ENCODE results near the gene HIGD1B.

The HIGD1B gene

DNA sequence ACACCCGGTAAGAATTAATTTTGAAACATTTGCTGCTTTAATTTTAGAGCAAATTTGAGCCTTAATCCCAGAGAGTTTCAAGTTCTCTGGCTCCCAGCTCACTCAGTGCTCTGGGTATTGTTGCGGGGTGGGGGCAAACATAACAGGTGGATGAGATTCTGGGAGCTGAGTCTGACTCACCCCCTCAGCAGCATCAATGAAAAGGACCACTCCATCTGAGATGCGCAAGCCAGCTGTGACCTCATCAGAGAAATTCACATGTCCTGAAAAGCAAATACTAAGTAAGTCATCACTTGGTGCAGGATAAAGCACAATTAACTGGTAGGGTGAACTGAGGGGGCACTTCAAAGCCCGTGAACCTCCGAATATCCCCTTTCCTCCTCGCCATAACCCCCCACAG is 31.7 kb downstream of the HIGD1B start:
- no peak for DNase-seq (ENCODE audit: low read depth, low spot score)
- Histone ChIP-seq H3K36me3 (ENCODE audit: insufficient read depth, insufficient read length, low read length) (peaks cover 98% of the 10 kb centered on the region), H3K9me3 (ENCODE audit: insufficient read depth, low read length) (no peaks in the 10 kb centered on the region), H3K27me3 (ENCODE audit: insufficient read depth, insufficient read length) (no peaks in the 10 kb centered on the region), H3K4me3 (ENCODE audit: insufficient read length, low read depth) (no peak overlapping the region), H3K4me1 (ENCODE audit: insufficient read depth, insufficient read length) (no peaks in the 10 kb centered on the region), H3K9ac (ENCODE audit: insufficient read length, low read depth) (no peak overlapping the region)
- TF ChIP-seq YY1 (IDR thresholded peaks at IDR 0.05; ENCODE audit: insufficient read depth, insufficient read length) = no peak
- no peak for TF ChIP-seq SUZ12 (IDR thresholded peaks at IDR 0.05; ENCODE audit: extremely low read depth, insufficient read depth, insufficient read length)
- no peak for TF ChIP-seq ZNF274 (IDR thresholded peaks at IDR 0.05; ENCODE audit: low read depth, low read length)

- H3K4me3 ChIP-seq (ENCODE audit: insufficient read length, low read depth) = no peak overlapping the region
- TF ChIP-seq YY1 (IDR thresholded peaks at IDR 0.05; ENCODE audit: insufficient read depth, insufficient read length) (no peak), ZNF274 (IDR thresholded peaks at IDR 0.05; ENCODE audit: low read depth, low read length) (no peak), SUZ12 (IDR thresholded peaks at IDR 0.05; ENCODE audit: extremely low read depth, insufficient read depth, insufficient read length) (no peak)
- H3K36me3 ChIP-seq (ENCODE audit: insufficient read depth, insufficient read length, low read length) = peaks cover 98% of the 10 kb centered on the region
- H3K9me3 ChIP-seq (ENCODE audit: insufficient read depth, low read length) = no peaks in the 10 kb centered on the region
- no peaks in the 10 kb centered on the region for H3K27me3 ChIP-seq (ENCODE audit: insufficient read depth, insufficient read length)
- H3K4me1 ChIP-seq (ENCODE audit: insufficient read depth, insufficient read length) = no peaks in the 10 kb centered on the region
- DNase-seq (ENCODE audit: low read depth, low spot score) = no peak
- H3K9ac ChIP-seq (ENCODE audit: insufficient read length, low read depth) = no peak overlapping the region
Measured at GRCh38 chr17:44880062-44880461, 32.4 kb downstream of the HIGD1B start.

DNA sequence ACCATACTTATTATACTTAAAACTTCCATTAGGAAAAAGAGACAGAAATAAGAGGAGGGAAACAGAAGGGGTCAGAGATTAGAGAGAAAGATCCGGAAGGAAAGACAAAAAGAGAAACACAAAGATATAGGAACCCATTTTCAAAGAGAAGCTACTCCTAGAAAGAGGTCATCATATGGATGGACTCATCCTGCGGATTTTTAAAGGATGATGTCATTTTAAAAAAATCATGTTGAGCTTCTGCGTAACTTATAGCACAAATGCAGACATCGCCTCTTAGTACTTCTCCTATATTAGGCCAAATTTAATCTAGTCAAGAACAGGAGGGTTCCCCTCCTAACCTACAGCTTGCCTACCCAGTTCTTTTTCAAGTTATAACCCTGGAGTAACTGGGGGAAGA is 33.5 kb downstream of the HIGD1B start:
- Histone ChIP-seq H3K27me3 (ENCODE audit: insufficient read depth, insufficient read length) (no peaks in the 10 kb centered on the region), H3K9ac (ENCODE audit: insufficient read length, low read depth) (no peak overlapping the region), H3K36me3 (ENCODE audit: insufficient read depth, insufficient read length, low read length) (peaks cover 98% of the 10 kb centered on the region), H3K4me3 (ENCODE audit: insufficient read length, low read depth) (no peak overlapping the region), H3K4me1 (ENCODE audit: insufficient read depth, insufficient read length) (no peaks in the 10 kb centered on the region), H3K9me3 (ENCODE audit: insufficient read depth, low read length) (no peaks in the 10 kb centered on the region)
- DNase-seq (ENCODE audit: low read depth, low spot score) = no peak
- no peak for TF ChIP-seq ZNF274 (IDR thresholded peaks at IDR 0.05; ENCODE audit: low read depth, low read length)
- TF ChIP-seq YY1 (IDR thresholded peaks at IDR 0.05; ENCODE audit: insufficient read depth, insufficient read length) = no peak
- no peak for TF ChIP-seq SUZ12 (IDR thresholded peaks at IDR 0.05; ENCODE audit: extremely low read depth, insufficient read depth, insufficient read length)

- no peaks in the 10 kb centered on the region for H3K4me1 ChIP-seq (ENCODE audit: insufficient read depth, insufficient read length)
- H3K9me3 ChIP-seq (ENCODE audit: insufficient read depth, low read length) = no peaks in the 10 kb centered on the region
- DNase-seq (ENCODE audit: low read depth, low spot score) = no peak
- no peak overlapping the region for H3K4me3 ChIP-seq (ENCODE audit: insufficient read length, low read depth)
- no peaks in the 10 kb centered on the region for H3K27me3 ChIP-seq (ENCODE audit: insufficient read depth, insufficient read length)
- TF ChIP-seq YY1 (IDR thresholded peaks at IDR 0.05; ENCODE audit: insufficient read depth, insufficient read length) (no peak), ZNF274 (IDR thresholded peaks at IDR 0.05; ENCODE audit: low read depth, low read length) (no peak), SUZ12 (IDR thresholded peaks at IDR 0.05; ENCODE audit: extremely low read depth, insufficient read depth, insufficient read length) (no peak)
- H3K36me3 ChIP-seq (ENCODE audit: insufficient read depth, insufficient read length, low read length) = peaks cover 87% of the 10 kb centered on the region
- H3K9ac ChIP-seq (ENCODE audit: insufficient read length, low read depth) = no peak overlapping the region
Measured at GRCh38 chr17:44884941-44885340, 37.3 kb downstream of the HIGD1B start.

GRCh38 chr17:44887016-44887415 is 39.3 kb downstream of the HIGD1B start:
- no peak overlapping the region for H3K9ac ChIP-seq (ENCODE audit: insufficient read length, low read depth)
- H3K36me3 ChIP-seq (ENCODE audit: insufficient read depth, insufficient read length, low read length) = peaks cover 82% of the 10 kb centered on the region
- no peaks in the 10 kb centered on the region for H3K9me3 ChIP-seq (ENCODE audit: insufficient read depth, low read length)
- no peaks in the 10 kb centered on the region for H3K4me1 ChIP-seq (ENCODE audit: insufficient read depth, insufficient read length)
- H3K4me3 ChIP-seq (ENCODE audit: insufficient read length, low read depth) = no peak overlapping the region
- no peaks in the 10 kb centered on the region for H3K27me3 ChIP-seq (ENCODE audit: insufficient read depth, insufficient read length)
- TF ChIP-seq ZNF274 (IDR thresholded peaks at IDR 0.05; ENCODE audit: low read depth, low read length) (no peak), YY1 (IDR thresholded peaks at IDR 0.05; ENCODE audit: insufficient read depth, insufficient read length) (no peak), SUZ12 (IDR thresholded peaks at IDR 0.05; ENCODE audit: extremely low read depth, insufficient read depth, insufficient read length) (no peak)
- no peak for DNase-seq (ENCODE audit: low read depth, low spot score)

DNA sequence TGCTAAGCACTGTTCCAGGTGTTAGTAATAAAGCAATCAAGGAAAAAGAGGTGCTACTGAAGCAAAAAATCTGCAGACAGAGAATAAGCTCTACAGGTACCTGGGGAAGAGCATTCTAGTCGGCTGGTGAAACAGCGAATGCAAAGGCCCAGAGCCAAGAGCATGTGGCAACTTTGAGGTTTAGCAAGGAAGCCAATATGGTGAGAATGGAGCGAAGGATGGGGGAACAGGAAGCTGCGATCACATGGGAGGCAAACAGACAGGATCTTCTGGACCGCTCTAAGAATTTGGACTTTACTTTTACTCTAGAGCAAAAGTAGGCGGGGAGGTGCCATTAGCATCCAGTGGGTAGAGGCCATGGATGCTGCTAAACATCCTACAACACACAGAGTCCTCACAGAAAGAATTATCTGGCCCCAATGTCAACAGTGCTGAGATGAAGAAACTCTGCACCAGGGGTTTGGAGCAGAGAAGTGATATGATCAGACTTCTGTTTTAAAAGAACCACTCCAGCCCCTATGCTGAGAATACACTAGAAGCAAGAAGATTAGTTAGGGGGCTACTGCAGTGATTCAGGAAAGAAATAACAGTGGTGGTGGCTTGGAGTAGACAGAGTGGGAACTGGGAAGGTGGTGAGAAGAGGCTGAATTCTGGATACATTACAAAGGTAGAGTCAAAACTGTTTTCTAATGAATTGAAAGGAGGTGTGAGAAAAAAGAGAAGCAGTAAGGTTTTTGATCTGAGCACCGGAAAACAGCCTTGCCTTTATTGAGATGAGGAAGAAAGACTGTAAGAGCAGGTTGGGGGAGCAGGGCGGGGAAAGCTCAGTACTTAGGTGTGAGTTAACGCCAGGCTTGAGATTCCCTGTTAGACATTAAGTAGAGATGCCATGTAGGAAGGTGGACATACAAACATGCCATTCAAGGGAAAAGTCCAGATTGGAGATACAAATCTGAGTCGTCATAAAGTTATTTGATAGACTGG is 40.6 kb downstream of the HIGD1B start:
- no peaks in the 10 kb centered on the region for H3K9me3 ChIP-seq (ENCODE audit: insufficient read depth, low read length)
- H3K9ac ChIP-seq (ENCODE audit: insufficient read length, low read depth) = no peak overlapping the region
- no peak overlapping the region for H3K4me3 ChIP-seq (ENCODE audit: insufficient read length, low read depth)
- DNase-seq (ENCODE audit: low read depth, low spot score) = no peak
- peaks cover 80% of the 10 kb centered on the region for H3K36me3 ChIP-seq (ENCODE audit: insufficient read depth, insufficient read length, low read length)
- no peaks in the 10 kb centered on the region for H3K27me3 ChIP-seq (ENCODE audit: insufficient read depth, insufficient read length)
- TF ChIP-seq YY1 (IDR thresholded peaks at IDR 0.05; ENCODE audit: insufficient read depth, insufficient read length) = no peak
- no peak for TF ChIP-seq ZNF274 (IDR thresholded peaks at IDR 0.05; ENCODE audit: low read depth, low read length)
- TF ChIP-seq SUZ12 (IDR thresholded peaks at IDR 0.05; ENCODE audit: extremely low read depth, insufficient read depth, insufficient read length) = no peak
- no peaks in the 10 kb centered on the region for H3K4me1 ChIP-seq (ENCODE audit: insufficient read depth, insufficient read length)

DNA sequence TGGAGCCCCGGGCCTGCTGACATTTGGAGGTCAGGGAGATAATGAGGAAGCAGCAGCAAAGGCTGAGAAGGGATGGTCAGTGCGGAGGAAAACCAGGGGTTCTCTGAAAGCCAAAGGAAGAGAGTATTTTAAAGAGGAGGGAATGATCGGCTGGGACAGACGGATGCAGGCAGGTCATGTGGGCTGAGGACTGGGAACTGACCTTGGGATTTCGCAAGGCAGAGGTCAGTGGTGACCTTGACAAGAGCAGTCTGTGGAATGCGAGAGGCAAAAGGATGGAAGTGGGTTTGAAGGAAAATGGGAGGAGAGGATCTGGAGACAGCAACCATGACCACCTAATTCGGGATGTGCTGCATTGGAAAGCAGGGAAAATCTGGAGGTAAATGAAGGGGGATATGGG is 41.3 kb downstream of the HIGD1B start:
- Histone ChIP-seq H3K4me3 (ENCODE audit: insufficient read length, low read depth) (no peak overlapping the region), H3K9me3 (ENCODE audit: insufficient read depth, low read length) (no peaks in the 10 kb centered on the region), H3K36me3 (ENCODE audit: insufficient read depth, insufficient read length, low read length) (peaks cover 76% of the 10 kb centered on the region), H3K4me1 (ENCODE audit: insufficient read depth, insufficient read length) (no peaks in the 10 kb centered on the region), H3K27me3 (ENCODE audit: insufficient read depth, insufficient read length) (no peaks in the 10 kb centered on the region), H3K9ac (ENCODE audit: insufficient read length, low read depth) (no peak overlapping the region)
- DNase-seq (ENCODE audit: low read depth, low spot score) = no peak
- TF ChIP-seq YY1 (IDR thresholded peaks at IDR 0.05; ENCODE audit: insufficient read depth, insufficient read length) (no peak), SUZ12 (IDR thresholded peaks at IDR 0.05; ENCODE audit: extremely low read depth, insufficient read depth, insufficient read length) (no peak), ZNF274 (IDR thresholded peaks at IDR 0.05; ENCODE audit: low read depth, low read length) (no peak)

Measured in NT2/D1 (cell line).